Measurements from ENCODE around the gene TJP3.

Gene TJP3, protein sequence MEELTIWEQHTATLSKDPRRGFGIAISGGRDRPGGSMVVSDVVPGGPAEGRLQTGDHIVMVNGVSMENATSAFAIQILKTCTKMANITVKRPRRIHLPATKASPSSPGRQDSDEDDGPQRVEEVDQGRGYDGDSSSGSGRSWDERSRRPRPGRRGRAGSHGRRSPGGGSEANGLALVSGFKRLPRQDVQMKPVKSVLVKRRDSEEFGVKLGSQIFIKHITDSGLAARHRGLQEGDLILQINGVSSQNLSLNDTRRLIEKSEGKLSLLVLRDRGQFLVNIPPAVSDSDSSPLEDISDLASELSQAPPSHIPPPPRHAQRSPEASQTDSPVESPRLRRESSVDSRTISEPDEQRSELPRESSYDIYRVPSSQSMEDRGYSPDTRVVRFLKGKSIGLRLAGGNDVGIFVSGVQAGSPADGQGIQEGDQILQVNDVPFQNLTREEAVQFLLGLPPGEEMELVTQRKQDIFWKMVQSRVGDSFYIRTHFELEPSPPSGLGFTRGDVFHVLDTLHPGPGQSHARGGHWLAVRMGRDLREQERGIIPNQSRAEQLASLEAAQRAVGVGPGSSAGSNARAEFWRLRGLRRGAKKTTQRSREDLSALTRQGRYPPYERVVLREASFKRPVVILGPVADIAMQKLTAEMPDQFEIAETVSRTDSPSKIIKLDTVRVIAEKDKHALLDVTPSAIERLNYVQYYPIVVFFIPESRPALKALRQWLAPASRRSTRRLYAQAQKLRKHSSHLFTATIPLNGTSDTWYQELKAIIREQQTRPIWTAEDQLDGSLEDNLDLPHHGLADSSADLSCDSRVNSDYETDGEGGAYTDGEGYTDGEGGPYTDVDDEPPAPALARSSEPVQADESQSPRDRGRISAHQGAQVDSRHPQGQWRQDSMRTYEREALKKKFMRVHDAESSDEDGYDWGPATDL

DNA sequence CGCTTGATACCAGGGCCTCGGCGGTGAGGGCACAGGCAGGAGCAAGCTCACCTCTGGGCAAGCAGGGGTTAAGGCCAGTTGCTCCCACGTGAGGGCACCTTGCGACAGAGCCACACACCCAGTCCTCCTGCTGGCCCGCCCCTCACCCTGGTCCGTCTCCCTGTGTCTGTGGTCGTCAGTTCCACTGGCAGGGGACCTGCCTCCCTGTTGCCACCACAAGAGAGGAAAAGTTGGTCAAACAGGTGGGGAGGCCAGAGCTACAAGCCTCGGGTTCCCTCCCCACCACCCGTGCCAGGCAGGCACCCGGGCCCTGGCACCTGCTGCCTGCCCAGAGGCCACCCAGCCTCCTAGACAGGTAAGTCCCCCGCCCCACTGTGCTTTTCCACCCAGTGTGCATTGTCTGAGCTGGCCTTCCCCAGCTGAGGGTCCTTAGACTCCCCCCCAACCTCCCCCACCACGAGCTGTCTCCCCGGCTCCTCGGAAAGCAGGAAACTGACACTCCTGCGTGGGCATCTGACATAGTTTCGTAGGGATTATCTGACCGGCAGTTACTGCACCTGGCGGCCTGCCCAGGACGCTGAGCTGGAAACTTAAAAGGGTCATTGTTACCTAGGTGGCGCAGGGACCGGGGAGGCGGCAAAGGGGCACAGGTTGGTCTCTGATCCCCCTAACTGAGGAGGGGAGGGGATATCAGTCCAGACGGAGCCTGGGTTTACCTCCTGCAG, at the start of gene TJP3:
TJP3 (plus strand) TSS at position 178 of the 725 bp plus-strand sequence. CDS start 20,049 bp downstream, outside the sequence.
- ChIA-PET CTCF (interaction anchor here (0.6 to 1.2 kb wide), 5 partner anchors 10 to 1371 kb away, joined by 3 to 7 read pairs (median 4); no protein-coding TSS in a partner anchor), POLR2A (ENCODE audit: low non-redundant PET) (no interaction called here)
- TF ChIP-seq, protein P1, sequence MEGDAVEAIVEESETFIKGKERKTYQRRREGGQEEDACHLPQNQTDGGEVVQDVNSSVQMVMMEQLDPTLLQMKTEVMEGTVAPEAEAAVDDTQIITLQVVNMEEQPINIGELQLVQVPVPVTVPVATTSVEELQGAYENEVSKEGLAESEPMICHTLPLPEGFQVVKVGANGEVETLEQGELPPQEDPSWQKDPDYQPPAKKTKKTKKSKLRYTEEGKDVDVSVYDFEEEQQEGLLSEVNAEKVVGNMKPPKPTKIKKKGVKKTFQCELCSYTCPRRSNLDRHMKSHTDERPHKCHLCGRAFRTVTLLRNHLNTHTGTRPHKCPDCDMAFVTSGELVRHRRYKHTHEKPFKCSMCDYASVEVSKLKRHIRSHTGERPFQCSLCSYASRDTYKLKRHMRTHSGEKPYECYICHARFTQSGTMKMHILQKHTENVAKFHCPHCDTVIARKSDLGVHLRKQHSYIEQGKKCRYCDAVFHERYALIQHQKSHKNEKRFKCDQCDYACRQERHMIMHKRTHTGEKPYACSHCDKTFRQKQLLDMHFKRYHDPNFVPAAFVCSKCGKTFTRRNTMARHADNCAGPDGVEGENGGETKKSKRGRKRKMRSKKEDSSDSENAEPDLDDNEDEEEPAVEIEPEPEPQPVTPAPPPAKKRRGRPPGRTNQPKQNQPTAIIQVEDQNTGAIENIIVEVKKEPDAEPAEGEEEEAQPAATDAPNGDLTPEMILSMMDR (conservative IDR thresholded peaks at IDR 0.05; ENCODE audit: low read depth) = no peak
- no peak for DNase-seq (ENCODE audit: low spot score)
- peak within 1 kb of the TSS; percentile 25; the same call in 1 of the 2 replicates for H3K27ac ChIP-seq

DNA sequence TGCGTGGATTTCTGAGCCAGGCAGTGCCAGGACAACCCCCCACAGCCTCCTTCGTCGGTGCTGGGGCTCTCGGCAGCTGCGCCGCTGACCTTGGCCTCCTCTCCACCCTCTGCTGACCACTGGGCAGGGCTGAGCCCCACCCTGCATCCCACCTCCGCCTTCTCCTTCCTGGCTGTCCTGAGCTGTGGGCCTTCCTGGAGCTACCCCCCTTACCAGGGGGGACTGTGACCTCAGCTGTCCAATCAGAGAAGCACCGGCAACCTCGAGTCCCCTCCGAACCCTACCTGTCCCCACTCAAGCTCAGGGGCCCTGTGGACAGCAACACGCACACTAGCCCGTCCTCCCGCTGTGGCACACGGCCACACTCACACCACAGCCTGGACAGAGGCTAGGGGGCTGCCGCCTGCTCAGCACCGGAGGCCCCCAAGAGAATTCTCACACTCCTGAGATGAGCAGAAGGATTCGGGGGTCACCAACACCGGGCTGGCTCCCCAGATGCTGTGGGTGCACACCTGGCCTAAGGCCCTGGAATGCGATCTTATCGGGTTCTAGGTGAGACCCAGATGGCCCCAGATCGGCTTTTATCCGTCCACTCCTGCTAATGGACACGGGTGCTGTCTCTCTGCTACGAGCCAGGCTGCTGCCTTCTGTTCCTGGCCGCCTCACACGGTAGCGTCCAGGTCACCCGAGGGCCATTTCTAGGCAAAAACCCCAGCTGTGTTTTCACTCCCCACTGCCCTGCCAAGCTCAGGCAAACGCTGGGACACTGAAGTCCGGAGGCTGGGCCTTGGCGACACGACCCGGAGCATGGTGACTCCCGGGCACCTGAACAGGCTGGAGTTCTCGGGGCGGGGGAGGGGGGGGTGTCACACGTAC, 49.1 kb upstream of the TJP3 start:
- no peak for DNase-seq (ENCODE audit: low spot score)
- H3K27ac ChIP-seq = 0 out of 2 replicates have a peak overlapping the region, but pooled peaks have one; percentile 20
- POLR2A ChIA-PET (ENCODE audit: low non-redundant PET) = no interaction called here
- CTCF ChIA-PET = no interaction called here
- TF ChIP-seq, protein P1 (conservative IDR thresholded peaks at IDR 0.05; ENCODE audit: low read depth) = no peak

DNA sequence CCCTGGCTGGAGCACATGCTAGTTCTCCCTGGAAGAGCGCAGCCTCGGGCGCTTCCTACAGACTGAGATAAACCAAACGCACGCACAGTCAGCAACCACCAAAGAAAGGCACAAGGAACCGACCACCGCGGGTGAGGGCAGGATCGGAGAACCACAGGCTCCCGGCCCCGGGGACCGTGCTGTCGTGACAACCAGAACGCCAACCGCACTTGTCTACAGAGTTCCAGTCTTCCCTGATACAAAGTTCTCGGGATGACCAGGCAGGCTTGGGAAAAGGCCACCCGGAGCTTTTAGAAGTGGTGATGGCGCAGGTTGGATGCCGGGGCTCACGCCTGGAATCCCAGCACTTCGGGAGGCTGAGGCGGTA, 48.5 kb upstream of the TJP3 start:
- ChIA-PET POLR2A (ENCODE audit: low non-redundant PET) (no interaction called here), CTCF (no interaction called here)
- H3K27ac ChIP-seq = no peak overlapping the region
- DNase-seq (ENCODE audit: low spot score) = no peak
- TF ChIP-seq, protein P1 (conservative IDR thresholded peaks at IDR 0.05; ENCODE audit: low read depth) = no peak

DNA sequence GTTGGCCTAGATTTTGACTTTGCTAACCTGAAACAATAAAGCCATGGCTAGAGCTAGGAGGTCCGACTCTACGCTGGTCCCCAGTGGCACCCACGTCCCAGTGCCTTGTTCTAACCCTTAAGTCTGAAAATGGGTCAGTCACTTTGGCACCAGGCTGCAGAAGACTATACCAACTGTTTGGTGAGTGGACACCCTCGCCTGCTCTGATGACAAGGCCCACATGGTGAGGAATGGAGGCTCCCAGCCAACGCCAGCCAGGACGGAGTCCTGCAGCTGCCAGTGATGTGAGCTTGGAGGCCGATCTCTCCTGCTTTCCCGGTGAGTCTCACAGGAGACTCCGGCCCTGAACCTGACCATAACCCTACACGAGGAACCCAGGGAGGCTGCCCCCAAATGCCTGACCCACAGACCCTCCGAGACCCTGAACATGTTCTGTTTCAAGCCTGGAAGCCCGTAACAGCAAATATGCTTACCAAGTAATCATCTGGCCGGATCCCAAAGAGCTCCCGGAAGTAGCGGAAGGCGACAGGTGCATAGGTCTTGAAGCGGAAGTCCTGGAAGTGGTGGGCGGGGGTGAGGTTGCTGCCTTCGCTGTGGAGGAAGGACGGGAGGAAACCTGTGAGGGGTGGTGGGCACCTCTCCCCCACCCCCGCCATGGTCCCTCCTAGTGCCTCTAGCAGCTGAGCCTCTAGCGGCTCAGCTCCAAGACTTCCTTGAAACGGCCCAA, 47.5 kb upstream of the TJP3 start:
- POLR2A ChIA-PET (ENCODE audit: low non-redundant PET) = no interaction called here
- TF ChIP-seq, protein P1 (conservative IDR thresholded peaks at IDR 0.05; ENCODE audit: low read depth) = no peak
- CTCF ChIA-PET = interaction anchor here (0.6 to 1.3 kb wide), 2 partner anchors 57 to 188 kb away, joined by 3 to 6 read pairs; no protein-coding TSS in a partner anchor

More for the DNA sequence above, 47.5 kb upstream of the TJP3 start:
- DNase-seq (ENCODE audit: low spot score) = no peak
- H3K27ac ChIP-seq = peak overlapping the region; percentile 13; the same call in 1 of the 2 replicates
